Kidney (tissue), 14 donors: ENCODE measurements around the gene TBCE. TPM values are rescaled to one million over a fixed set of nuclear protein-coding genes. Genes with fewer than 3 reads are reported as not detected.
"Not testable (repeated sequence)": the region's sequence is repeated elsewhere in the genome, so short reads cannot be mapped to it uniquely, and the experiment has no call there.

Experiments used
- DNase-seq, 5 donors: peaks; one replicate each; pipeline ENCODE4 v3.0.0-alpha.2; 2013 to 2020
- FAIRE-seq: peaks from 2 replicates; lab custom pipeline; 2012; peaks lifted over from hg19 to GRCh38; lab: Jason Lieb, UNC
- H3K27ac ChIP-seq, 2 donors: one replicate each; pipeline ENCODE4 v1.7.0; 2013; ENCODE audit warnings: low read depth in 2 of 2, low read length in 2 of 2, inconsistent platforms in 1 of 2
- H3K27me3 ChIP-seq: one replicate; pipeline ENCODE4 v1.7.1; 2013; ENCODE audit warnings: low read length, inconsistent platforms; ENCODE audit not compliant: control insufficient read depth, insufficient read depth
- H3K36me3 ChIP-seq, 3 donors: one replicate each; pipeline versions ENCODE4 v1.7.0 to v1.7.1; 2013; ENCODE audit warnings: low read length in 3 of 3, control low read depth in 1 of 3, inconsistent platforms in 1 of 3; ENCODE audit not compliant: insufficient read depth in 3 of 3, control insufficient read depth in 2 of 3
- H3K4me1 ChIP-seq, 3 donors: one replicate each; pipeline versions ENCODE4 v1.7.0 to v1.7.1; 2013; ENCODE audit warnings: low read length in 3 of 3, inconsistent platforms in 1 of 3, low read depth in 1 of 3; ENCODE audit not compliant: control insufficient read depth in 2 of 3, insufficient read depth in 2 of 3
- H3K4me3 ChIP-seq, 3 donors: one replicate each; pipeline versions ENCODE4 v1.7.0 to v1.8.1; 2013; ENCODE audit warnings: low read length in 3 of 3, control low read depth in 1 of 3, inconsistent platforms in 1 of 3
- H3K9ac ChIP-seq, 3 donors: one replicate each; pipeline versions ENCODE4 v1.7.0 to v1.7.1; 2013; ENCODE audit warnings: low read length in 3 of 3, control low read depth in 1 of 3, inconsistent platforms in 1 of 3
- H3K9me3 ChIP-seq, 3 donors: one replicate each; pipeline versions ENCODE4 v1.7.0 to v1.7.1; 2013; ENCODE audit warnings: low read length in 3 of 3, control low read depth in 1 of 3, inconsistent platforms in 1 of 3; ENCODE audit not compliant: control insufficient read depth in 2 of 3, insufficient read depth in 1 of 3
- CTCF ChIP-seq: IDR thresholded peaks from 3 replicates; pipeline ENCODE4 v1.5.1; 2012; ENCODE audit warnings: mild to moderate bottlenecking, moderate library complexity, borderline replicate concordance; ENCODE audit not compliant: insufficient read depth; ENCODE audit errors: extremely low read depth
- intact Hi-C: fragments of 100-400 bp; cut with DNase I; formaldehyde crosslinking; loops from one replicate; pipeline ENCODE4 v1.11.1; 2022
- polyA plus RNA-seq: library from polyadenylated mRNA; stranded (reverse); fragments of 350-450 nt; fragmentation: Illumina TruSeq; extraction: RNeasy Lipid Tissue Mini Kit (QIAGEN cat#74804); gene quantifications from one replicate; pipeline ENCODE4 v1.2.3, GENCODE V29; 2014; ENCODE audit warnings: low read depth, low replicate concordance; ENCODE audit not compliant: insufficient read depth
- total RNA-seq: library from RNA; stranded (reverse); fragmentation: NEBNext Ultra II Directional; extraction: Animal tissue kit (Norgen Biotek cat#: 25700); gene quantifications from one replicate; pipeline ENCODE4 v1.2.1, GENCODE V29; 2021
- donor health status: control.
- donor health status: control.
- donor health status: control.
- donor health status: control.
- donor health status: control.
- donor health status: DM: yes; HTN: yes; CAD: no.
- donor health status: Normal renal cell carcinoma (clear cell type).

Gene TBCE
- total and polyA plus RNA-seq, 2 donors from 2014 or later: 15.1 to 22.6 TPM

GRCh38 chr1:235368428-235368827, 1.2 kb downstream of the TBCE start:
- H3K4me3 ChIP-seq: peak overlapping the region in 2 of 3 donors; percentile 78 to 96
- H3K9me3 ChIP-seq: no peaks in the 10 kb centered on the region
- no peak for FAIRE-seq
- H3K9ac ChIP-seq: no peak overlapping the region
- intact Hi-C loops: no loop called here
- no peak for DNase-seq
- TF ChIP-seq CTCF: no peak
- no peaks in the 10 kb centered on the region for H3K36me3 ChIP-seq
- H3K4me1 ChIP-seq: no peaks in the 10 kb centered on the region
- no peaks in the 10 kb centered on the region for H3K27me3 ChIP-seq
- no peak overlapping the region for H3K27ac ChIP-seq

GRCh38 chr1:235369802-235370201, 2.6 kb downstream of the TBCE start:
- H3K9ac ChIP-seq: no peak overlapping the region
- intact Hi-C loops: no loop called here

GRCh38 chr1:235375919-235376605, 8.8 kb downstream of the TBCE start:
- DNase-seq: no peak
- H3K9me3 ChIP-seq: no peaks in the 10 kb centered on the region
- no peak overlapping the region for H3K4me3 ChIP-seq
- intact Hi-C loops: no loop called here
- no peak for FAIRE-seq
- H3K9ac ChIP-seq: no peak overlapping the region
- TF ChIP-seq CTCF: no peak
- no peak overlapping the region for H3K27ac ChIP-seq
- H3K36me3 ChIP-seq: peaks cover 0 to 4% (median 0%) of the 10 kb centered on the region in 3 donors
- no peaks in the 10 kb centered on the region for H3K27me3 ChIP-seq
- H3K4me1 ChIP-seq: peaks cover 0 to 2% (median 0%) of the 10 kb centered on the region in 3 donors

More at GRCh38 chr1:235369802-235370201, 2.6 kb downstream of the TBCE start:
- Histone ChIP-seq H3K27me3 (no peaks in the 10 kb centered on the region), H3K36me3 (no peaks in the 10 kb centered on the region), H3K4me1 (peaks cover 0 to 2% (median 0%) of the 10 kb centered on the region in 3 donors), H3K9me3 (no peaks in the 10 kb centered on the region), H3K4me3 (no peak overlapping the region), H3K27ac (no peak overlapping the region)
- DNase-seq: no peak
- no peak for FAIRE-seq
- no peak for TF ChIP-seq CTCF

GRCh38 chr1:235378134-235378735, 11.0 kb downstream of the TBCE start:
- H3K27ac ChIP-seq, H3K4me1 ChIP-seq, H3K27me3 ChIP-seq, FAIRE-seq, DNase-seq, H3K9me3 ChIP-seq, H3K9ac ChIP-seq, intact Hi-C loops, H3K36me3 ChIP-seq, H3K4me3 ChIP-seq: not testable (repeated sequence)

GRCh38 chr1:235381955-235382739, 14.9 kb downstream of the TBCE start:
- H3K9ac ChIP-seq, H3K4me1 ChIP-seq, DNase-seq, H3K4me3 ChIP-seq, H3K27ac ChIP-seq, intact Hi-C loops, H3K9me3 ChIP-seq, H3K27me3 ChIP-seq, H3K36me3 ChIP-seq, FAIRE-seq: not testable (repeated sequence)

- H3K9ac ChIP-seq, intact Hi-C loops, H3K4me1 ChIP-seq, FAIRE-seq, H3K36me3 ChIP-seq, DNase-seq, H3K9me3 ChIP-seq, H3K27ac ChIP-seq, H3K27me3 ChIP-seq, H3K4me3 ChIP-seq: not testable (repeated sequence)
These were observed 18.4 kb downstream of the TBCE start for GRCh38 chr1:235385633-235386032.
